ENCODE data around the gene SENP6.

The SENP6 gene

GRCh38 chr6:75633045-75633444 is 31.4 kb downstream of the SENP6 start:
- Histone ChIP-seq H3K9ac (ENCODE audit: low read depth, low read length, poor library complexity, severe bottlenecking) (no peak overlapping the region), H3K27me3 (ENCODE audit: insufficient read depth, low read length, poor library complexity, severe bottlenecking) (no peaks in the 10 kb centered on the region), H3K4me2 (ENCODE audit: low read depth, low read length, poor library complexity, severe bottlenecking) (no peak overlapping the region), H2AFZ (ENCODE audit: low read length) (no peak overlapping the region), H3K9me2 (replicated peaks; ENCODE audit: low read depth, low read length) (no peaks in the 10 kb centered on the region), H4K20me1 (ENCODE audit: insufficient read depth, low read length, poor library complexity, severe bottlenecking) (peaks cover 16% of the 10 kb centered on the region), H3K4me3 (ENCODE audit: low read length, poor library complexity, severe bottlenecking) (no peak overlapping the region), H3F3A (ENCODE audit: low read depth) (no peaks in the 10 kb centered on the region), H3K9me3 (ENCODE audit: insufficient read depth, low read depth, low read length) (no peaks in the 10 kb centered on the region), H3K4me1 (ENCODE audit: insufficient read depth, low read length, poor library complexity, severe bottlenecking) (no peaks in the 10 kb centered on the region), H3K79me2 (ENCODE audit: insufficient read depth, low read length) (peaks cover 31% of the 10 kb centered on the region), H3K36me3 (ENCODE audit: insufficient read depth, low read length) (peaks cover 74% of the 10 kb centered on the region)
- TF ChIP-seq EZH2phosphoT487 (IDR thresholded peaks at IDR 0.05; ENCODE audit: borderline replicate concordance) (no peak), CTCF (conservative IDR thresholded peaks at IDR 0.05; ENCODE audit: low read length) (no peak)

- Histone ChIP-seq H3K27me3 (ENCODE audit: insufficient read depth, low read length, poor library complexity, severe bottlenecking) (no peaks in the 10 kb centered on the region), H3K79me2 (ENCODE audit: insufficient read depth, low read length) (no peaks in the 10 kb centered on the region; the same call in 1 of the 2 replicates), H3K4me1 (ENCODE audit: insufficient read depth, low read length, poor library complexity, severe bottlenecking) (no peaks in the 10 kb centered on the region), H3K9ac (ENCODE audit: low read depth, low read length, poor library complexity, severe bottlenecking) (no peak overlapping the region), H4K20me1 (ENCODE audit: insufficient read depth, low read length, poor library complexity, severe bottlenecking) (no peaks in the 10 kb centered on the region), H3K36me3 (ENCODE audit: insufficient read depth, low read length) (peaks cover 63% of the 10 kb centered on the region), H2AFZ (ENCODE audit: low read length) (no peak overlapping the region), H3F3A (ENCODE audit: low read depth) (no peaks in the 10 kb centered on the region), H3K9me3 (ENCODE audit: insufficient read depth, low read depth, low read length) (no peaks in the 10 kb centered on the region), H3K4me2 (ENCODE audit: low read depth, low read length, poor library complexity, severe bottlenecking) (no peak overlapping the region), H3K4me3 (ENCODE audit: low read length, poor library complexity, severe bottlenecking) (no peak overlapping the region), H3K9me2 (replicated peaks; ENCODE audit: low read depth, low read length) (no peaks in the 10 kb centered on the region)
- TF ChIP-seq EZH2phosphoT487 (IDR thresholded peaks at IDR 0.05; ENCODE audit: borderline replicate concordance) = no peak
- no peak for TF ChIP-seq CTCF (conservative IDR thresholded peaks at IDR 0.05; ENCODE audit: low read length)
Measured at GRCh38 chr6:75642311-75642710, 40.6 kb downstream of the SENP6 start.

GRCh38 chr6:75643173-75643572 is 41.5 kb downstream of the SENP6 start:
- no peaks in the 10 kb centered on the region for H3K4me1 ChIP-seq (ENCODE audit: insufficient read depth, low read length, poor library complexity, severe bottlenecking)
- H3K4me2 ChIP-seq (ENCODE audit: low read depth, low read length, poor library complexity, severe bottlenecking) = no peak overlapping the region
- TF ChIP-seq CTCF (conservative IDR thresholded peaks at IDR 0.05; ENCODE audit: low read length) = no peak
- TF ChIP-seq EZH2phosphoT487 (IDR thresholded peaks at IDR 0.05; ENCODE audit: borderline replicate concordance) = no peak
- no peaks in the 10 kb centered on the region for H4K20me1 ChIP-seq (ENCODE audit: insufficient read depth, low read length, poor library complexity, severe bottlenecking)
- no peak overlapping the region for H2AFZ ChIP-seq (ENCODE audit: low read length)
- H3F3A ChIP-seq (ENCODE audit: low read depth) = no peaks in the 10 kb centered on the region
- no peaks in the 10 kb centered on the region for H3K9me3 ChIP-seq (ENCODE audit: insufficient read depth, low read depth, low read length)
- no peak overlapping the region for H3K9ac ChIP-seq (ENCODE audit: low read depth, low read length, poor library complexity, severe bottlenecking)
- no peaks in the 10 kb centered on the region for H3K27me3 ChIP-seq (ENCODE audit: insufficient read depth, low read length, poor library complexity, severe bottlenecking)
- H3K36me3 ChIP-seq (ENCODE audit: insufficient read depth, low read length) = peaks cover 62% of the 10 kb centered on the region
- no peaks in the 10 kb centered on the region for H3K9me2 ChIP-seq (replicated peaks; ENCODE audit: low read depth, low read length)
- H3K4me3 ChIP-seq (ENCODE audit: low read length, poor library complexity, severe bottlenecking) = no peak overlapping the region
- no peaks in the 10 kb centered on the region; the same call in 1 of the 2 replicates for H3K79me2 ChIP-seq (ENCODE audit: insufficient read depth, low read length)

Data from Loucy (cell line).